Keratinocyte (primary cell): ENCODE data around the gene PKD2. TPM values are rescaled to one million over a fixed set of nuclear protein-coding genes. Genes with fewer than 3 reads are reported as not detected.

Experiments
- DNase-seq: peaks from one replicate; pipeline ENCODE4 v3.0.0-alpha.2; 2011; ENCODE audit warnings: low read depth, missing footprints, low spot score
- FAIRE-seq: peaks from 2 replicates; lab custom pipeline; 2011; peaks lifted over from hg19 to GRCh38; lab: Jason Lieb, UNC
- H2AFZ ChIP-seq: 2 replicates; pipeline ENCODE4 v1.6.0; 2012; ENCODE audit warnings: low read length, control low read depth, inconsistent platforms; ENCODE audit not compliant: control insufficient read depth
- H3K27ac ChIP-seq: 2 replicates; pipeline ENCODE4 v1.5.1; 2011; ENCODE audit warnings: low read length; ENCODE audit not compliant: control insufficient read depth, insufficient read depth
- H3K27me3 ChIP-seq: 3 replicates; pipeline ENCODE4 v1.6.0; 2011; ENCODE audit warnings: low read length; ENCODE audit not compliant: control insufficient read depth, insufficient read depth; ENCODE audit errors: extremely low read depth
- H3K36me3 ChIP-seq, 2 experiments: 2 replicates in 1 of 2; 3 replicates in 1 of 2; pipeline ENCODE4 v1.5.1; 2011; ENCODE audit warnings: low read length in 2 of 2, mild to moderate bottlenecking in 1 of 2; ENCODE audit not compliant: control insufficient read depth in 2 of 2, insufficient read depth in 2 of 2; ENCODE audit errors: extremely low read depth in 1 of 2
- H3K4me1 ChIP-seq: 3 replicates; pipeline ENCODE4 v1.5.1; 2011; ENCODE audit warnings: low read length; ENCODE audit not compliant: control insufficient read depth, insufficient read depth; ENCODE audit errors: extremely low read depth
- H3K4me2 ChIP-seq: 3 replicates; pipeline ENCODE4 v1.6.0; 2011; ENCODE audit warnings: low read depth, low read length; ENCODE audit not compliant: control insufficient read depth, insufficient read depth; ENCODE audit errors: extremely low read depth
- H3K4me3 ChIP-seq, 3 experiments: fragments of 200-600 bp in 1 of 3; sonication (generic) in 1 of 3; 2 replicates in 2 of 3; 3 replicates in 1 of 3; pipeline ENCODE4 v1.5.1; 2011 to 2016; ENCODE audit warnings: low read length in 3 of 3, mild to moderate bottlenecking in 3 of 3, control low read depth in 2 of 3, inconsistent platforms in 1 of 3, low read depth in 1 of 3, mixed read lengths in 1 of 3, mixed run types in 1 of 3, moderate library complexity in 1 of 3; ENCODE audit not compliant: control insufficient read depth in 2 of 3, insufficient read depth in 2 of 3; ENCODE audit errors: extremely low read depth in 1 of 3
- H3K79me2 ChIP-seq: 2 replicates; pipeline ENCODE4 v1.6.0; 2012; ENCODE audit warnings: low read length; ENCODE audit not compliant: control insufficient read depth, insufficient read depth
- H3K9ac ChIP-seq: 3 replicates; pipeline ENCODE4 v1.6.0; 2011; ENCODE audit warnings: low read length; ENCODE audit not compliant: control insufficient read depth, insufficient read depth; ENCODE audit errors: extremely low read depth
- H3K9me1 ChIP-seq: 3 replicates; pipeline ENCODE4 v1.6.0; 2011; ENCODE audit warnings: low read length; ENCODE audit not compliant: control insufficient read depth, insufficient read depth; ENCODE audit errors: extremely low read depth
- H3K9me3 ChIP-seq: 2 replicates; pipeline ENCODE4 v1.5.1; 2012; ENCODE audit warnings: low read depth, low read length; ENCODE audit not compliant: control insufficient read depth
- H4K20me1 ChIP-seq: 3 replicates; pipeline ENCODE4 v1.6.0; 2011; ENCODE audit warnings: low read length; ENCODE audit not compliant: control insufficient read depth, insufficient read depth; ENCODE audit errors: extremely low read depth
- EZH2 ChIP-seq: IDR thresholded peaks from one replicate; pipeline ENCODE4 v1.6.1; 2012; ENCODE audit warnings: inconsistent platforms, mild to moderate bottlenecking, low read length, moderate library complexity
- dilution Hi-C: fragments of 300-500 bp; cut with MboI; formaldehyde crosslinking; loops from one replicate; pipeline ENCODE4 v1.7.0; 2020; ENCODE audit warnings: low sequenced_read_pairs; ENCODE audit not compliant: extremely low pct_ligation_motif_present
- polyA plus RNA-seq, 5 experiments: library from polyadenylated mRNA; depleted of rRNA in 3 of 5; stranded (reverse) in 3 of 5; stranded (forward) in 1 of 5; unstranded in 1 of 5; fragments of >200 nt; gene quantifications; 1 replicate in 1 of 5; 2 replicates in 3 of 5; 3 replicates in 1 of 5; pipeline versions ENCODE4 v1.2.1 to v1.2.3, GENCODE V29; 2011 to 2012; ENCODE audit warnings: missing spikeins in 2 of 5, low read depth in 1 of 5, low replicate concordance in 1 of 5
- TF ChIP-seq, protein P1 (sequence below), 3 experiments: IDR thresholded peaks in 1 of 3; conservative IDR thresholded peaks in 1 of 3; optimal IDR thresholded peaks in 1 of 3; 2 replicates in 2 of 3; 3 replicates in 1 of 3; pipeline versions ENCODE3 to v1.5.1; 2011; ENCODE audit warnings: low read length in 3 of 3, mild to moderate bottlenecking in 3 of 3, moderate library complexity in 2 of 3, control low read depth in 1 of 3, inconsistent platforms in 1 of 3; ENCODE audit not compliant: insufficient read depth in 2 of 3; ENCODE audit errors: extremely low read depth in 1 of 3

PKD2 gene
- polyA plus RNA-seq, 1 donor (not counting 4 experiments of a cell fraction or from before 2014, with no cell fraction given), result 21.5 TPM

DNA sequence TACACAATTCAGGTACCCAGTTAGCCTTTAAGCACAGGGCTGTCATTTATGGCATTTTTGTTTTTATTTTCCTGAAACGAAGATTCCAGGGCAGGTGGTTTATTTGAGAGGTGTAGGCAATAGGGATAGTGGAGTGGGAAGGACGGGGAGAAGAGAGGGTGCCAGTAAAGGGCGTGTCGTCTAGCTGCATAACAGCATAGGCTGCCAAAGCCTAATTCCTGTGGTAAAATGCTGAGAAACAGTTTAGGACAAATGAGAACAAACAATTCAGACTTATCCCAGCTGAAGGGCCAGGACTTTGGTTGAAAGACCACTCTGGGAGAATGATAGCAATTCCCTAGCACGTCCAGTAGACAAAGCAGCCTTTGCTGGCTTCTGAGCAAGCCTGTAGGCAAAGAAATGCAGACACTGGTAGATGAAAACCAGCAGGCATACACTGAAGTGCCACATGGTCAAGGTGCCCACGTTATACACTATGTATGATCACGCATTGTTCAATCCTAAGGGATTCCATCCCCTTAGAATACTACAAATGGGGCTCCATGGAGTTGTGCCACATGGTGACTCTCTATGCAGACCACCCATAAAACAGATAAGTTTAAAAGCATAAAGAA is 70.6 kb downstream of the PKD2 start:
- H3K36me3 ChIP-seq, result peaks cover 4 to 9% of the 10 kb centered on the region in 2 experiments
- no peaks in the 10 kb centered on the region for H3K27me3 ChIP-seq
- no peak overlapping the region for H3K4me3 ChIP-seq
- no peaks in the 10 kb centered on the region for H3K4me1 ChIP-seq
- no peaks in the 10 kb centered on the region for H4K20me1 ChIP-seq
- DNase-seq (no peak), FAIRE-seq (no peak)
- H3K79me2 ChIP-seq, result no peaks in the 10 kb centered on the region
- H3K9me3 ChIP-seq, result no peaks in the 10 kb centered on the region
- H3K4me2 ChIP-seq, result no peak overlapping the region
- H3K27ac ChIP-seq, result no peak overlapping the region
- no peak overlapping the region for H3K9ac ChIP-seq
- no peaks in the 10 kb centered on the region for H3K9me1 ChIP-seq
- TF ChIP-seq EZH2, result no peak
- TF ChIP-seq, protein P1, sequence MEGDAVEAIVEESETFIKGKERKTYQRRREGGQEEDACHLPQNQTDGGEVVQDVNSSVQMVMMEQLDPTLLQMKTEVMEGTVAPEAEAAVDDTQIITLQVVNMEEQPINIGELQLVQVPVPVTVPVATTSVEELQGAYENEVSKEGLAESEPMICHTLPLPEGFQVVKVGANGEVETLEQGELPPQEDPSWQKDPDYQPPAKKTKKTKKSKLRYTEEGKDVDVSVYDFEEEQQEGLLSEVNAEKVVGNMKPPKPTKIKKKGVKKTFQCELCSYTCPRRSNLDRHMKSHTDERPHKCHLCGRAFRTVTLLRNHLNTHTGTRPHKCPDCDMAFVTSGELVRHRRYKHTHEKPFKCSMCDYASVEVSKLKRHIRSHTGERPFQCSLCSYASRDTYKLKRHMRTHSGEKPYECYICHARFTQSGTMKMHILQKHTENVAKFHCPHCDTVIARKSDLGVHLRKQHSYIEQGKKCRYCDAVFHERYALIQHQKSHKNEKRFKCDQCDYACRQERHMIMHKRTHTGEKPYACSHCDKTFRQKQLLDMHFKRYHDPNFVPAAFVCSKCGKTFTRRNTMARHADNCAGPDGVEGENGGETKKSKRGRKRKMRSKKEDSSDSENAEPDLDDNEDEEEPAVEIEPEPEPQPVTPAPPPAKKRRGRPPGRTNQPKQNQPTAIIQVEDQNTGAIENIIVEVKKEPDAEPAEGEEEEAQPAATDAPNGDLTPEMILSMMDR (optimal IDR thresholded peaks at IDR 0.05 in 1 of 3, IDR thresholded peaks at IDR 0.05 in 1 of 3, conservative IDR thresholded peaks at IDR 0.05 in 1 of 3; ENCODE audit: extremely low read depth in 1 of 3, insufficient read depth in 2 of 3, low read length in 3 of 3), result no peak
- H2AFZ ChIP-seq, result no peak overlapping the region
- dilution Hi-C loops, result no loop called here

DNA sequence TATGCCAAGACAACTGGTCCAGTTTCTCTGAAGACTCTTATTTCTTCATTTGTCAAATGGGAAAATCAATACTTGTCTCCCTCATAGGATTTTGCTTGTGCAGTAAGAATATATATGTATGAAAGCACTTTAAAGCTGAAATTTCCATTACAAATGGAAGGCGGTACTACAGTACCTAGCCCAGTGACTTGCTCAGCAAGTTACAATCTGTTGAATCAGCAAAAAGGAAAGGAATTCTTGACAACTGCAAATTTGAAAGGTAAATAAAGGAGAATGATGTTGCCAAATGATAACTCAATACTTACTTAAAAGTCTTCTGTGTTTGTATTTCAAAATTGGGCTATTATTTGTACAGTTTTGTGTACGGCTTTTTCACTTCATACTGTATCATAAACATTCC is 71.1 kb downstream of the PKD2 start:
- H3K4me3 ChIP-seq, result no peak overlapping the region
- peaks cover 4 to 6% of the 10 kb centered on the region in 2 experiments for H3K36me3 ChIP-seq
- no peak overlapping the region for H3K27ac ChIP-seq
- DNase-seq (no peak), FAIRE-seq (no peak)
- no peaks in the 10 kb centered on the region for H3K9me3 ChIP-seq
- dilution Hi-C loops, result no loop called here
- H3K4me1 ChIP-seq, result no peaks in the 10 kb centered on the region
- no peaks in the 10 kb centered on the region for H3K9me1 ChIP-seq
- H3K4me2 ChIP-seq, result no peak overlapping the region
- no peak overlapping the region for H2AFZ ChIP-seq
- no peak overlapping the region for H3K9ac ChIP-seq
- no peaks in the 10 kb centered on the region for H4K20me1 ChIP-seq
- no peak for TF ChIP-seq EZH2
- TF ChIP-seq, protein P1 (optimal IDR thresholded peaks at IDR 0.05 in 1 of 3, IDR thresholded peaks at IDR 0.05 in 1 of 3, conservative IDR thresholded peaks at IDR 0.05 in 1 of 3; ENCODE audit: extremely low read depth in 1 of 3, insufficient read depth in 2 of 3, low read length in 3 of 3), result no peak
- no peaks in the 10 kb centered on the region for H3K27me3 ChIP-seq
- no peaks in the 10 kb centered on the region for H3K79me2 ChIP-seq
